ENCODE measurements around the gene TANK. TPM values are rescaled to one million over a fixed set of nuclear protein-coding genes. Genes with fewer than 3 reads are reported as not detected.

The TANK gene
- total RNA-seq, 1 donor from 2014 or later: 150 TPM

DNA sequence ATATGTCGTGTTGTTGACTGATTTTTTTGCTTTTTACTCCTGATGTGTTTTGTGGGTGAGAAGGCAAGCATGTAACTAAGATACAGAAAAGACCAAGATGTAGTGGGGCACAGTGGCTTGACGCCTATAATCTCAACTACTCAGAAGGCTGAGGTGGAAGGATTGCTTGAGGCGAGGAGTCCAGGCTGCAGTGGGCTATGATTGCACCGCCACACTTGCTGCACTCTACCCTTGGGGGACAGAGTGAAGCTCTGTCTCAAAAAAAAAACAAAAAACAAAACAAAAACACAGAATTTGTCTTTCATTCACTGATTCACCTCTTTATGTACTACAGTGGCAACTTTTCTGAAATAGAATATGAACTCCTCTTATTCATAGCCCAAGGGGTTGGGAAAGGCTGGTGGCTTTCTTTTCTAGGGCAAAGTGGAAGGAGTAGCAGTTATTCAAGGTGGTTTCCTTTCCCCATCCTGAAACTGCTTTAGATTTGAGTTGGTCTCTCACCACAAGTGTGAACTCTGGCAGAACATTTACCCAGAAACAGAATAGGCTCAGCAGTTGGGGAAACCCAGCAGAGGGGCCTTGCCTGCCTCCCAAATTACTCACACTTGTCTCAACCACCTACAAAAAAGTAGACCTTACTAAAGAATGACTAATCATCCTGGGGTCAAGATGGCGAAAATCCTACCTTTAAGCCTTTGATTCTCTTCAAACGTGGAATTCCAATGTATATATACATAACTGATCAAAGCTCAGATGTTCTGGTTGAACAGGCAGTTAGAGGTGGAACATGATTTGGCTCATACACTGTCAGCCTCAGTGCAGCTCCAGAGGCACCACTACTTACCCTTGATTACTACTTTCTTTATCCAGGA lies 6.5 kb downstream of the TANK start:
- ChIA-PET POLR2A (interaction anchor here (0.9 to 1.0 kb wide), 2 partner anchors 29 to 78 kb away, joined by 3 to 5 read pairs; no protein-coding TSS in a partner anchor), CTCF (interaction anchor here (1.2 to 1.5 kb wide), 2 partner anchors 56 to 103 kb away, joined by 4 to 5 read pairs; no protein-coding TSS in a partner anchor)
- Mint-ChIP-seq H3K4me1 (peaks cover 93% of the 10 kb centered on the region), H3K27me3 (no peaks in the 10 kb centered on the region), H3K27ac (peak overlapping the region; percentile 94), H3K9me3 (no peaks in the 10 kb centered on the region), H3K36me3 (ENCODE audit: low read depth) (peaks cover 42% of the 10 kb centered on the region), H3K4me3 (peak overlapping the region; percentile 64)
- ATAC-seq (ENCODE audit: low read depth) (peak; percentile 65), DNase-seq (no peak)
- intact Hi-C loops (cut with micrococcal nuclease): loop anchor here (1.0 to 10.0 kb wide), 3 partner anchors 1148 to 1882 kb away; partner anchors contain the start of genes IFIH1, MARCHF7 and WDSUB1
- no peak for TF ChIP-seq CTCF (IDR thresholded peaks at IDR 0.05)

DNA sequence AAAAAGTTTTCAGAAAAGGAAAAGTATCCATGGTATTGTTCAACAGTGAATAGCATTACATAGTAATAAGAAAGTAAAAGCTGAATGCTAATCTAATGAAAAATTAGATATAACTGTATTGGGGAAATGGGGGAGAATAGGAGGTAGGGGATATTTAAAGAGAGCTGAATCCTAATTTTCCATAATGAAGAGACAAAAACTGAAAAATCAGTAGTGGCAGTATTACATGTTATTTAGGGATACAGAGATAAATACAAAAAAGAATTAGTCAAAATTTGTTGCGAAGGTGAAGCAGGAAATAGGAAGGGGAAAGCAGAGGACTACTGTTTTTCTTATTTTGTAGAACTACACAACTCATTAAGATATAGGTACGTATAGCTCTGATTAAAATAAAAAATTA lies 9.1 kb downstream of the TANK start:
- Mint-ChIP-seq H3K4me1 (peaks cover 94% of the 10 kb centered on the region), H3K27ac (peak overlapping the region; percentile 65), H3K27me3 (no peaks in the 10 kb centered on the region), H3K9me3 (no peaks in the 10 kb centered on the region), H3K36me3 (ENCODE audit: low read depth) (peaks cover 45% of the 10 kb centered on the region), H3K4me3 (peak overlapping the region; percentile 15)
- ChIA-PET POLR2A (interaction anchor here (1.2 kb wide), 1 partner anchor 9 kb away, joined by 7 read pairs; the partner anchor contains the start of gene TANK), CTCF (no interaction called here)
- intact Hi-C loops (cut with micrococcal nuclease): loop anchor here (10.0 kb wide), 2 partner anchors 1145 to 1885 kb away; partner anchors contain the start of genes IFIH1 and WDSUB1
- no peak for ATAC-seq (ENCODE audit: low read depth)
- no peak for DNase-seq
- no peak for TF ChIP-seq CTCF (IDR thresholded peaks at IDR 0.05)

GRCh38 chr2:161170377-161170776 lies 10.1 kb downstream of the TANK start:
- DNase-seq (no peak), ATAC-seq (ENCODE audit: low read depth) (no peak)
- ChIA-PET POLR2A (no interaction called here), CTCF (no interaction called here)
- H3K27me3 Mint-ChIP-seq: no peaks in the 10 kb centered on the region
- peaks cover 94% of the 10 kb centered on the region for H3K4me1 Mint-ChIP-seq
- no peak for TF ChIP-seq CTCF (IDR thresholded peaks at IDR 0.05)
- peak overlapping the region; percentile 69 for H3K4me3 Mint-ChIP-seq
- intact Hi-C loops (cut with micrococcal nuclease): loop anchor here (2.0 to 5.0 kb wide), 2 partner anchors 14 to 33 kb away; no protein-coding TSS in a partner anchor
- H3K27ac Mint-ChIP-seq: peak overlapping the region; percentile 65
- no peaks in the 10 kb centered on the region for H3K9me3 Mint-ChIP-seq
- peaks cover 51% of the 10 kb centered on the region for H3K36me3 Mint-ChIP-seq (ENCODE audit: low read depth)

GRCh38 chr2:161170958-161171932 lies 11.0 kb downstream of the TANK start:
- H3K4me3 Mint-ChIP-seq: peak overlapping the region; percentile 69
- ChIA-PET CTCF (interaction anchor here (1.2 kb wide), 1 partner anchor 108 kb away, joined by 7 read pairs; no protein-coding TSS in a partner anchor), POLR2A (interaction anchor here (0.8 to 1.4 kb wide), 3 partner anchors 11 to 35 kb away, joined by 4 to 6 read pairs (median 5); partner anchors contain the start of gene TANK)
- no peak for DNase-seq
- no peak for TF ChIP-seq CTCF (IDR thresholded peaks at IDR 0.05)
- peak overlapping the region; percentile 65 for H3K27ac Mint-ChIP-seq
- no peaks in the 10 kb centered on the region for H3K27me3 Mint-ChIP-seq
- intact Hi-C loops (cut with micrococcal nuclease): loop anchor here (1.0 to 5.0 kb wide), 3 partner anchors 11 to 34 kb away; partner anchors contain the start of gene TANK
- peak; percentile 51 for ATAC-seq (ENCODE audit: low read depth)
- peaks cover 94% of the 10 kb centered on the region for H3K4me1 Mint-ChIP-seq
- peaks cover 52% of the 10 kb centered on the region for H3K36me3 Mint-ChIP-seq (ENCODE audit: low read depth)
- H3K9me3 Mint-ChIP-seq: no peaks in the 10 kb centered on the region

All from activated B cell treated with CpG ODN at 0.5 μM for 24 hours (primary cell).